H9 (cell line): ENCODE results near the gene PIGL. TPM values are rescaled to one million over a fixed set of nuclear protein-coding genes. Genes with fewer than 3 reads are reported as not detected.

ENCODE experiments used
- DNase-seq: peaks from one replicate; pipeline ENCODE4 v3.0.0-alpha.2; 2017
- H2AFZ ChIP-seq: one replicate; pipeline ENCODE4 v1.6.1; 2013; ENCODE audit warnings: mild to moderate bottlenecking, low read length, control low read depth, moderate library complexity
- H2AK5ac ChIP-seq: 2 replicates; pipeline ENCODE4 v1.6.1; 2013; ENCODE audit warnings: low read length, control low read depth, mixed read lengths; ENCODE audit not compliant: insufficient read length
- H2BK120ac ChIP-seq: one replicate; pipeline ENCODE4 v1.6.1; 2013; ENCODE audit warnings: low read depth, mild to moderate bottlenecking, low read length, control low read depth, inconsistent platforms; ENCODE audit not compliant: poor library complexity, severe bottlenecking
- H2BK12ac ChIP-seq: 2 replicates; pipeline ENCODE4 v1.6.1; 2013; ENCODE audit warnings: low read length, control low read depth, mixed read lengths, low read depth; ENCODE audit not compliant: insufficient read length
- H2BK15ac ChIP-seq: 2 replicates; pipeline ENCODE4 v1.6.1; 2013; ENCODE audit warnings: low read depth, low read length, control low read depth
- H2BK20ac ChIP-seq: one replicate; pipeline ENCODE4 v1.6.1; 2013; ENCODE audit warnings: low read depth, mild to moderate bottlenecking, low read length, control low read depth, inconsistent platforms; ENCODE audit not compliant: poor library complexity, severe bottlenecking
- H2BK5ac ChIP-seq: 2 replicates; pipeline ENCODE4 v1.6.1; 2013; ENCODE audit warnings: low read length, control low read depth, mixed read lengths; ENCODE audit not compliant: insufficient read length
- H3K14ac ChIP-seq: 2 replicates; pipeline ENCODE4 v1.6.1; 2013; ENCODE audit warnings: low read length, control low read depth; ENCODE audit not compliant: insufficient read depth
- H3K18ac ChIP-seq: 2 replicates; pipeline ENCODE4 v1.6.1; 2013; ENCODE audit warnings: low read depth, mild to moderate bottlenecking, mixed read lengths, low read length, control low read depth; ENCODE audit not compliant: insufficient read length
- H3K23ac ChIP-seq: 2 replicates; pipeline ENCODE4 v1.6.1; 2013; ENCODE audit warnings: low read length, control low read depth, mixed read lengths, low read depth; ENCODE audit not compliant: insufficient read length
- H3K23me2 ChIP-seq: 2 replicates; pipeline ENCODE4 v1.6.1; 2013; ENCODE audit warnings: low read depth, mild to moderate bottlenecking, mixed read lengths, low read length, control low read depth; ENCODE audit not compliant: insufficient read length, poor library complexity, severe bottlenecking
- H3K27ac ChIP-seq: 2 replicates; pipeline ENCODE4 v1.5.1; 2013; ENCODE audit warnings: low read length, control low read depth, mixed read lengths, low read depth; ENCODE audit not compliant: insufficient read length
- H3K27me3 ChIP-seq: 2 replicates; pipeline ENCODE4 v1.6.1; 2013; ENCODE audit warnings: low read length, control low read depth, inconsistent platforms; ENCODE audit not compliant: insufficient read depth
- H3K4ac ChIP-seq: 2 replicates; pipeline ENCODE4 v1.6.1; 2013; ENCODE audit warnings: low read depth, mild to moderate bottlenecking, control low read depth, inconsistent platforms, low read length, moderate library complexity
- H3K4me1 ChIP-seq: 2 replicates; pipeline ENCODE4 v1.6.1; 2013; ENCODE audit warnings: low read length, control low read depth, inconsistent platforms; ENCODE audit not compliant: insufficient read depth
- H3K4me2 ChIP-seq: 2 replicates; pipeline ENCODE4 v1.6.1; 2013; ENCODE audit warnings: low read length, control low read depth, mixed read lengths; ENCODE audit not compliant: insufficient read length, insufficient read depth
- H3K56ac ChIP-seq: 2 replicates; pipeline ENCODE4 v1.6.1; 2013; ENCODE audit warnings: low read depth, mild to moderate bottlenecking, mixed read lengths, low read length, control low read depth; ENCODE audit not compliant: insufficient read length
- H3K79me1 ChIP-seq: 2 replicates; pipeline ENCODE4 v1.6.1; 2013; ENCODE audit warnings: low read depth, mild to moderate bottlenecking, moderate library complexity, low read length, control low read depth, inconsistent platforms; ENCODE audit not compliant: insufficient read depth, poor library complexity, severe bottlenecking
- H3K79me2 ChIP-seq: 2 replicates; pipeline ENCODE4 v1.6.1; 2013; ENCODE audit warnings: low read length, control low read depth, inconsistent platforms; ENCODE audit not compliant: insufficient read depth
- H3K9ac ChIP-seq: 2 replicates; pipeline ENCODE4 v1.6.1; 2013; ENCODE audit warnings: low read length, control low read depth, mixed read lengths; ENCODE audit not compliant: insufficient read length; ENCODE audit errors: extremely low read depth
- H3K9me3 ChIP-seq: one replicate; pipeline ENCODE4 v1.6.1; 2013; ENCODE audit warnings: low read depth, low read length, inconsistent platforms; ENCODE audit not compliant: control insufficient read depth
- H3T11ph ChIP-seq: one replicate; pipeline ENCODE4 v1.6.1; 2013; ENCODE audit warnings: mild to moderate bottlenecking, low read length, control low read depth, inconsistent platforms
- H4K20me1 ChIP-seq: one replicate; pipeline ENCODE4 v1.6.1; 2013; ENCODE audit not compliant: control insufficient read depth, insufficient read length, insufficient read depth
- H4K5ac ChIP-seq: 2 replicates; pipeline ENCODE4 v1.6.1; 2013; ENCODE audit warnings: low read depth, mild to moderate bottlenecking, mixed read lengths, low read length, control low read depth; ENCODE audit not compliant: insufficient read length
- H4K8ac ChIP-seq: replicated peaks from 2 replicates; pipeline ENCODE4 v1.6.1; 2013; ENCODE audit warnings: low read length, control low read depth, mixed read lengths, low read depth; ENCODE audit not compliant: insufficient read length
- H4K91ac ChIP-seq: 2 replicates; pipeline ENCODE4 v1.6.1; 2013; ENCODE audit warnings: low read depth, mild to moderate bottlenecking, moderate library complexity, mixed read lengths, low read length, control low read depth; ENCODE audit not compliant: insufficient read length
- H3K27ac Mint-ChIP-seq, 3 experiments: 2 replicates in 2 of 3; 3 replicates in 1 of 3; pipeline ENCODE4 v1.8.0; 2020 to 2021; ENCODE audit warnings: mixed read lengths in 3 of 3, mild to moderate bottlenecking in 1 of 3, moderate library complexity in 1 of 3
- H3K27me3 Mint-ChIP-seq: 2 replicates; pipeline ENCODE4 v1.8.0; 2021; ENCODE audit warnings: low read depth, mild to moderate bottlenecking, moderate library complexity, mixed read lengths
- H3K36me3 Mint-ChIP-seq, 3 experiments: 2 replicates in 2 of 3; 3 replicates in 1 of 3; pipeline ENCODE4 v1.8.0; 2020 to 2021; ENCODE audit warnings: low read depth in 3 of 3, mixed read lengths in 3 of 3; ENCODE audit not compliant: insufficient read depth in 1 of 3
- H3K4me1 Mint-ChIP-seq, 2 experiments: 2 replicates each; pipeline ENCODE4 v1.8.0; 2020; ENCODE audit warnings: mixed read lengths in 2 of 2
- H3K4me3 Mint-ChIP-seq, 2 experiments: 2 replicates in 1 of 2; 3 replicates in 1 of 2; pipeline ENCODE4 v1.8.0; 2020 to 2021; ENCODE audit warnings: mild to moderate bottlenecking in 2 of 2, mixed read lengths in 2 of 2, moderate library complexity in 1 of 2
- H3K9me3 Mint-ChIP-seq, 2 experiments: 2 replicates in 1 of 2; 3 replicates in 1 of 2; pipeline ENCODE4 v1.8.0; 2020; ENCODE audit warnings: mild to moderate bottlenecking in 2 of 2, mixed read lengths in 2 of 2, moderate library complexity in 1 of 2
- CTCF ChIP-seq: fragments of 200-600 bp; sonication (generic); conservative IDR thresholded peaks from 3 replicates; pipeline ENCODE4 v1.8.0; 2021; ENCODE audit warnings: antibody characterized with exemption, mild to moderate bottlenecking
- WGBS: extraction: QIAGEN DNeasy Blood & Tissue Kit; methylation state at CpG from one replicate; pipeline ENCODE4 v1.1.7; 2013; ENCODE audit warnings: missing lambda C conversion rate, low lambda C conversion rate, mixed read lengths; ENCODE audit not compliant: insufficient read length; ENCODE audit errors: extremely low coverage; 5-methylcytosine and 5-hydroxymethylcytosine counted together
- total RNA-seq: library from RNA; stranded (reverse); gene quantifications from 2 replicates; pipeline ENCODE4 v1.2.1, GENCODE V29; 2021

The PIGL gene
- total RNA-seq, 1 experiment from 2014 or later, result 21.6 TPM

GRCh38 chr17:16319969-16320368 lies 103.0 kb downstream of the PIGL start:
- Mint-ChIP-seq H3K36me3 (peaks cover 2 to 4% (median 4%) of the 10 kb centered on the region in 3 experiments; a peak in 4 of 7 replicates), H3K4me3 (peak overlapping the region in 1 of 2 experiments; percentile 48; a peak in 2 of 5 replicates), H3K9me3 (no peaks in the 10 kb centered on the region), H3K27me3 (no peaks in the 10 kb centered on the region), H3K27ac (peak overlapping the region; percentile 52 to 85 (median 76); a peak in 5 of 7 replicates), H3K4me1 (peaks cover 3 to 7% of the 10 kb centered on the region in 2 experiments)
- no peaks in the 10 kb centered on the region for H3K79me2 ChIP-seq
- H3K9ac ChIP-seq, result no peak overlapping the region
- no peaks in the 10 kb centered on the region for H3K27me3 ChIP-seq
- H3T11ph ChIP-seq, result no peak overlapping the region
- DNase-seq, result no peak
- H2BK120ac ChIP-seq, result no peak overlapping the region
- no peaks in the 10 kb centered on the region for H3K79me1 ChIP-seq
- TF ChIP-seq CTCF, result no peak
- no peak overlapping the region for H2AK5ac ChIP-seq
- WGBS, result no CpG with 5 or more reads among the region's 3 CpGs
- no peak overlapping the region for H3K18ac ChIP-seq
- H2BK12ac ChIP-seq, result no peak overlapping the region
- H3K14ac ChIP-seq, result no peak overlapping the region
- H4K5ac ChIP-seq, result no peak overlapping the region
- H4K8ac ChIP-seq, result no peak overlapping the region
- H3K27ac ChIP-seq, result no peak overlapping the region
- H3K23me2 ChIP-seq, result no peaks in the 10 kb centered on the region
- no peak overlapping the region for H2BK20ac ChIP-seq
- no peaks in the 10 kb centered on the region for H3K4me1 ChIP-seq
- H3K4ac ChIP-seq, result no peak overlapping the region
- H4K91ac ChIP-seq, result no peak overlapping the region
- no peak overlapping the region for H3K23ac ChIP-seq
- H4K20me1 ChIP-seq, result no peaks in the 10 kb centered on the region
- no peak overlapping the region for H2BK5ac ChIP-seq
- H2AFZ ChIP-seq, result no peak overlapping the region
- no peaks in the 10 kb centered on the region for H3K9me3 ChIP-seq
- no peak overlapping the region for H2BK15ac ChIP-seq
- no peak overlapping the region for H3K4me2 ChIP-seq
- no peak overlapping the region for H3K56ac ChIP-seq
